Fibroblast of pulmonary artery (primary cell): ENCODE measurements around the gene RHEBL1.
A peak's percentile ranks its signal among the peaks of the same experiment; 100 is the strongest.

Experiments
- DNase-seq: peaks from one replicate; pipeline ENCODE4 v3.0.0-alpha.2; 2010; ENCODE audit warnings: low read depth
- H3K4me3 ChIP-seq: replicated peaks from 2 replicates; pipeline ENCODE4 v1.5.1; 2011; ENCODE audit warnings: low read depth, mild to moderate bottlenecking, control low read depth, low read length, moderate library complexity
- TF ChIP-seq, protein P1 (sequence below): IDR thresholded peaks from 2 replicates; pipeline ENCODE4 v1.5.1; 2011; ENCODE audit warnings: mild to moderate bottlenecking, control low read depth, low read length, inconsistent platforms; ENCODE audit errors: missing control alignments

RHEBL1 gene

GRCh38 chr12:49049566-49050224 lies 20.1 kb downstream of the RHEBL1 start:
- TF ChIP-seq, protein P1, sequence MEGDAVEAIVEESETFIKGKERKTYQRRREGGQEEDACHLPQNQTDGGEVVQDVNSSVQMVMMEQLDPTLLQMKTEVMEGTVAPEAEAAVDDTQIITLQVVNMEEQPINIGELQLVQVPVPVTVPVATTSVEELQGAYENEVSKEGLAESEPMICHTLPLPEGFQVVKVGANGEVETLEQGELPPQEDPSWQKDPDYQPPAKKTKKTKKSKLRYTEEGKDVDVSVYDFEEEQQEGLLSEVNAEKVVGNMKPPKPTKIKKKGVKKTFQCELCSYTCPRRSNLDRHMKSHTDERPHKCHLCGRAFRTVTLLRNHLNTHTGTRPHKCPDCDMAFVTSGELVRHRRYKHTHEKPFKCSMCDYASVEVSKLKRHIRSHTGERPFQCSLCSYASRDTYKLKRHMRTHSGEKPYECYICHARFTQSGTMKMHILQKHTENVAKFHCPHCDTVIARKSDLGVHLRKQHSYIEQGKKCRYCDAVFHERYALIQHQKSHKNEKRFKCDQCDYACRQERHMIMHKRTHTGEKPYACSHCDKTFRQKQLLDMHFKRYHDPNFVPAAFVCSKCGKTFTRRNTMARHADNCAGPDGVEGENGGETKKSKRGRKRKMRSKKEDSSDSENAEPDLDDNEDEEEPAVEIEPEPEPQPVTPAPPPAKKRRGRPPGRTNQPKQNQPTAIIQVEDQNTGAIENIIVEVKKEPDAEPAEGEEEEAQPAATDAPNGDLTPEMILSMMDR = no peak
- no peak overlapping the region for H3K4me3 ChIP-seq
- peak; percentile 68 for DNase-seq

DNA sequence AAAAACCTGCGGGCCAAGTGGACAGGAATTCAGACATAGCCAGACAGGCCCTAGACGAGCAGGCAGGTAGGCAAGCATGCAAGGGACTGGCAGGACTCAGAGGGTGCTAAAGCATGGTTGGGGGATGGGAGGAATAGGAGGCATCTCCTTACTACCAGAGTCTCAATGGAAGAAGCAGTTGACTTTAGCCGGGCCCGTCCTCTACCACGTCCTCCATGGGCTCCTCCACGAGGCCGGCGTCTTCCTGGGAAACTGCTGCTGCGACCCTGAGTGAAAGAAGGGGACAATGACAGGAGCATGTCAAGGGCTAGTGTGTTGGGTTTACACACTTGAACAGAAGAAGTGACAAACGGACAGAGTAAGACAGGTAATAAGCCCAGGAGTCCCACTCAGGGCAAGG lies 20.8 kb downstream of the RHEBL1 start:
- TF ChIP-seq, protein P1 = no peak
- no peak overlapping the region for H3K4me3 ChIP-seq
- DNase-seq = no peak

DNA sequence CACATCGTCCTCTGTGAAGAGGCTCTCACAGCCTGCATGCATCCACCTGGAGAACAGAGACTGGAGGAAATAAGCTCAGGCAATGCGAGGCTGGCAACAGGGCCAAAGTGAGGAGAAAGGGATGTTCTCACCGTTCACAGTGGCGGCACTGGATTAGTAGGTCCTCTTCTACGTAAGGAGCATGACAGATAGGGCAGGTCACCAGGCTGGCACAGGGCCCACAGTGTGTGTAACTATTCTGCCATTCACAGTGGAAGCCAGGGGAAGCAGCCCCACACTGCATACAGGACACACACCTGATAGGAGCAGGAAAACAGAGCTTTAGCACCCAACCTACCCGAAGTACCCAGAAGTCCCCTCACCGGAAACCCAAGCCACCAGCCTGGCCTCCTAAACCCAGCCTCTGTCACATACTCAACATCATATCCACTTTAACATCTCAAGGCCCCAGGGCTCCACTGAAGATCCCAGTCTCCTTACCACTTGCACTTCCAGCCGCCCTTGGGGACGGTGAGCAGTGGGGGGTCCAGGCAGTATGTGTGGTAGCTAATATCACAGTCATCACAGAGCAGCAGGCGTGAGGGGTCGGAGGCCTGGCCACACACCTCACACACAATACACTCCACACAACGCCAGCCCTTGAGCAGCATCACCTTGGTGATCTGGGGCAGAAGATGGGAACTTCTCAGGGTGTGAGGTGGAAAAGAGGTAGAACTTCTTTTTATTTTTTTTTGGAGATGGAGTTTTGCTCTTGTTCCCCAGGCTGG lies 23.5 kb downstream of the RHEBL1 start:
- TF ChIP-seq, protein P1 = no peak
- DNase-seq = no peak
- H3K4me3 ChIP-seq = no peak overlapping the region

- H3K4me3 ChIP-seq = no peak overlapping the region
- DNase-seq = no peak
- TF ChIP-seq, protein P1 = no peak
Measured at GRCh38 chr12:49044660-49045059, 25.1 kb downstream of the RHEBL1 start.

GRCh38 chr12:49043856-49044258 lies 25.9 kb downstream of the RHEBL1 start:
- TF ChIP-seq, protein P1 = peak; percentile 76
- H3K4me3 ChIP-seq = no peak overlapping the region
- peak; percentile 66 for DNase-seq

DNA sequence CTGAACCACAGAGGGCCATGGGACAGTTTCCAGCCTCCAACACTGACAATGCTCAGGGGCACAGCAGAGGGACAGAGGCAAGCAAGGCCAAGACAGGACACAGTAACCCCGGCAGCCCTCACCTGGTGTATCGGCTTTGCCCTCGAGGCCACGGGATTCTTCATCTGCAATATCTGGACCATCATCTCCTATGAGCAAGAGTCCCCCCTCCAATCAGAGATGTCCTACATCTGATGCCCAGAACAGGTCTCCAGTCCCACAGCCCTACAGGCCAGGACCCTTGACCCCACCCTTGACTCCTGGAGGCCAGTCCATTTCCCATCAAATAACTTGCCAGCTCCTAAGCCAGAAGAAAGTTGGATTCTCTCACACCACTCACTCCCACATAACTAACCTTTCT lies 26.5 kb downstream of the RHEBL1 start:
- H3K4me3 ChIP-seq = no peak overlapping the region
- TF ChIP-seq, protein P1 = no peak
- no peak for DNase-seq
